Retinal pigment epithelial cell (primary cell): Measurements from ENCODE around the gene DNAJB6.

Source experiments
- DNase-seq: peaks from one replicate; pipeline ENCODE4 v3.0.0-alpha.2; 2010; ENCODE audit warnings: low read depth
- H3K4me3 ChIP-seq: 2 replicates; pipeline ENCODE4 v1.5.1; 2011; ENCODE audit warnings: mild to moderate bottlenecking, low read length, control low read depth, moderate library complexity
- CTCF ChIP-seq: conservative IDR thresholded peaks from 2 replicates; pipeline ENCODE4 v1.5.1; 2011; ENCODE audit warnings: low read depth, low read length, control low read depth, inconsistent platforms

Gene DNAJB6

GRCh38 chr7:157401567-157402387 lies 65.0 kb downstream of the DNAJB6 start:
- DNase-seq, result no peak
- no peak for TF ChIP-seq CTCF
- H3K4me3 ChIP-seq, result no peak overlapping the region

GRCh38 chr7:157402388-157402703 lies 65.5 kb downstream of the DNAJB6 start:
- TF ChIP-seq CTCF, result no peak
- DNase-seq, result no peak
- H3K4me3 ChIP-seq, result no peak overlapping the region

DNA sequence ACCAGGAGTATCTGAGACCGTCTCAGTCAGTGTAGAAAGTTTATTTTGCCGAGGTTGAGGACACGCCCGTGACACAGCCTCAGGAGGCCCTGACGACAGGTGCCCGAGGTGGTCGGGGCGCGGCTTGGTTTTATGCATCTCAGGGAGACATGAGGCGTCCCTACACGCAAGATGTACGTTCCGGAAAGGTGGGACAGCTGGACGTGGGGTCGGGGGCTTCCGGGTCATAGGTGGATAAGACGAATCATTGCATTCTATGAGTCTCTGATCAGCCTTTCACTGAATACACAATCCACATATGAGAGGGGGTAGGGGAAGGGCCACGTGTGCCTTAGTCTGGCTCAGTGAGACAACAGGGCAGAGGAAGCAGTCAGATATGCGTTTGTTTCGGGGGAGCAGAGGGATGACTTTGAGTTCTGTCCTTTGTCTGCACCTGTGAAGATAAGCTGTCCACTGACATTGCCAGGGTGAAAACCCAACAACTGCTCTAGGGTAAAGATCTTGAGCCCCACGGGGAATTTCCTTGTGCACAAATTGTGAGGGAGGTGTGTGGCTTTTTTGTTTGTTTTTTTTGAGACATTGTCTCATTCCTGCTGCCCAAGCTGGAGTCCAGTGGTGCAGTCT lies 66.2 kb downstream of the DNAJB6 start:
- no peak overlapping the region for H3K4me3 ChIP-seq
- no peak for TF ChIP-seq CTCF
- no peak for DNase-seq

DNA sequence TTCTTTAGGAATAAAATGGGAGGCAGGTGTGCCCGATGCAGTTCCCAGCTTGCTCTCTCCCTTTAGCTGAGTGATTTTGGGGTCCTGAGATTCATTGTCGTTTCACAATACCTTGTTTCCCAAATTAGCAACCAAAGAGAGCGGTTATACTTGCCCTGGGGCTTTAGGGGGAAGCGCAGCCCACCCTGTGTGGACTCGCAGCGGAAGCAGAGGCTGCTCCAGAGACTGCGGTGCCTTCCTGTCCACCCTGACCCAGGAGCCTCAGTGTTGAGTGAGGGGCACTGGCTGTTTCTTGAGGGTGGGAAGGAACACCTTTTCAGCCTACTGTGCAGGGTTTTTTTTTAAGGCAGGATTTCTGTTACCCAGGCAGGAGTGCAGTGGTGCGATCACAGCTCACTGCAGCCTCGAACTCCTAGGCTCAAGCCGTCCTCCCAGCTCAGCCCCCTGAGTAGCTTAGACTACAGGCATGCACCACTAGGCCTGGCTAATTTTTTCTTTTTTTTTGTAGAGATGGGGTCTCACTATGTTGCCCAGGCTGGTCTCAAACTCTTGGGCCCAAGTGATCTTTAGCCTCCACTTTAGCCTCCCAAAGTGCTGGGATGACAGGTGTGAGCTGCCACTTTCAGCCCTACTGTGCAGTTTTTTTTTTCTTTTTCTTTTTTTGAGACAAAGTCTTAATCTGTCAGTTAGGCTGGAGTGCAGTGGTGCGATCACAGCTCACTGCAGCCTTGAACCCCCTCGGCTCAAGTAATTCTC lies 67.0 kb downstream of the DNAJB6 start:
- H3K4me3 ChIP-seq, result no peak overlapping the region
- no peak for TF ChIP-seq CTCF
- no peak for DNase-seq

GRCh38 chr7:157404845-157405481 lies 68.2 kb downstream of the DNAJB6 start:
- no peak for TF ChIP-seq CTCF
- DNase-seq, result no peak
- H3K4me3 ChIP-seq, result no peak overlapping the region

DNA sequence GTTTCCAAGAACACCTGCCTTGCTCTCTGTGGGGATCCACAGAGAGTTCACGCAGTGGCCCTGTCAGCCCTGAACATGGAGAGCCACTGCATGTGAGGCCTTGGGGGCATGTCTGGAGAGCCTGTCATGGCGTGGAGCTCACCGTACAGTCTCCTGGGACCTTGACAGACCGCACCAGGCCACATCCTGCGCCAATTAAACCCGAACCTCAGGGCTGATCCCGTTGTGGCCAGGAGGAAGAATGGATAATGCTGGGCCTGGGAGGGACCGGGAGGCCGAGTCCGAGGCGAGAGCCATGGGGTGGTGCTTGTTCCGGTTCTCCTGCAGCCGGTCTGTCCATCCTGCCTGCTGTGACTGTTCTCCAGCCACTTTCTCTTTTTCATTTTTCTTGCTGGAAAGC lies 68.7 kb downstream of the DNAJB6 start:
- no peak for DNase-seq
- no peak for TF ChIP-seq CTCF
- no peak overlapping the region for H3K4me3 ChIP-seq
